Small intestine (tissue), 7 donors: ENCODE data around the gene SH3BP5. TPM values are rescaled to one million over a fixed set of nuclear protein-coding genes. Genes with fewer than 3 reads are reported as not detected.
A peak's percentile ranks its signal among the peaks of the same experiment; 100 is the strongest.

Source experiments
- DNase-seq, 2 donors: peaks; one replicate each; pipeline versions ENCODE4 v3.0.0 to v3.0.0-alpha.2; 2013
- FAIRE-seq: peaks from 2 replicates; lab custom pipeline; 2012; peaks lifted over from hg19 to GRCh38; lab: Jason Lieb, UNC
- H3K27ac ChIP-seq, 3 donors: one replicate each; pipeline ENCODE4 v1.5.1; 2013; ENCODE audit warnings: low read length in 2 of 3, mild to moderate bottlenecking in 2 of 3, control low read depth in 1 of 3, inconsistent platforms in 1 of 3, low read depth in 1 of 3, moderate library complexity in 1 of 3
- H3K27me3 ChIP-seq, 3 donors: one replicate each; pipeline ENCODE4 v1.6.1; 2013; ENCODE audit warnings: low read length in 3 of 3, inconsistent platforms in 1 of 3; ENCODE audit not compliant: control insufficient read depth in 3 of 3, insufficient read depth in 3 of 3
- H3K36me3 ChIP-seq, 3 donors: one replicate each; pipeline ENCODE4 v1.6.1; 2013; ENCODE audit warnings: low read length in 3 of 3, inconsistent platforms in 1 of 3, low read depth in 1 of 3, mild to moderate bottlenecking in 1 of 3, moderate library complexity in 1 of 3; ENCODE audit not compliant: control insufficient read depth in 3 of 3, insufficient read depth in 2 of 3
- H3K4me1 ChIP-seq, 3 donors: one replicate each; pipeline ENCODE4 v1.6.1; 2013; ENCODE audit warnings: low read length in 2 of 3, inconsistent platforms in 1 of 3, low read depth in 1 of 3, mild to moderate bottlenecking in 1 of 3, moderate library complexity in 1 of 3; ENCODE audit not compliant: control insufficient read depth in 3 of 3, insufficient read depth in 2 of 3
- H3K4me3 ChIP-seq, 3 donors: one replicate each; pipeline ENCODE4 v1.5.1; 2013; ENCODE audit warnings: low read length in 3 of 3, control low read depth in 1 of 3, inconsistent platforms in 1 of 3, low read depth in 1 of 3, mild to moderate bottlenecking in 1 of 3, moderate library complexity in 1 of 3
- H3K9me3 ChIP-seq, 2 donors: one replicate each; pipeline ENCODE4 v1.6.1; 2013; ENCODE audit warnings: low read depth in 1 of 2, low read length in 1 of 2; ENCODE audit not compliant: control insufficient read depth in 2 of 2, insufficient read depth in 1 of 2
- WGBS, 3 donors: extraction: QIAGEN DNeasy Blood & Tissue Kit; methylation state at CpG; one replicate each; pipeline ENCODE4 v1.1.7; 2013; 5-methylcytosine and 5-hydroxymethylcytosine counted together
- polyA plus RNA-seq, 4 donors: library from polyadenylated mRNA; stranded (reverse) in 3 of 4; unstranded in 1 of 4; fragments of 200-250 nt in 3 of 4; fragments of 120-200 nt in 1 of 4; gene quantifications; one replicate each; pipeline versions ENCODE4 v1.2.1 to v1.2.3, GENCODE V29; 2013
- donor health status: healthy with polysubstance abuse.
- donor health status: control.
- donor health status: control.
- donor health status: Bipolar disorder and iron deficiency.
- donor health status: healthy.

The SH3BP5 gene
- polyA plus RNA-seq, 4 donors, result 4.9 to 24.0 (median 10.1) TPM

DNA sequence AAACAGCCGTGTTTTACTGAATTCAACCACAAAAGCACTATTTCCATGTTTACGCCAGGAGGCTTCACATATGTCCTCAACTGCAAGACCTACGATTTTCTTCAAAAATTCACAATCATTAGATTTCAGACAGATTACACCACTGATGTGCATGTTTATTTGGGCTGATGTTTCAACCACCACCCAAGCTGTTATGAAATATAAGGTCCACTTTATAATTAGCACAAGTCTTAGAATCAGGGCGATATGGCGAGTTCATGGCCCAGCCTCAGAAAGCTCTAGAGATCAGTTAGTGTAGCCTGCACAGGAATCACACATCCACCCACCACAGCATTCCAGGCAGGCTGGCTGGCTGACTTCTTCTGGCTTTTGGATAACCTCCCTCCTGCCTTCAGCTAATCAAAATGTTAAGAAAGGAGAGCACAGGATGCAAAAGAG is 15.4 kb downstream of the SH3BP5 start:
- H3K27ac ChIP-seq, result peak overlapping the region in 1 of 3 donors; percentile 40

DNA sequence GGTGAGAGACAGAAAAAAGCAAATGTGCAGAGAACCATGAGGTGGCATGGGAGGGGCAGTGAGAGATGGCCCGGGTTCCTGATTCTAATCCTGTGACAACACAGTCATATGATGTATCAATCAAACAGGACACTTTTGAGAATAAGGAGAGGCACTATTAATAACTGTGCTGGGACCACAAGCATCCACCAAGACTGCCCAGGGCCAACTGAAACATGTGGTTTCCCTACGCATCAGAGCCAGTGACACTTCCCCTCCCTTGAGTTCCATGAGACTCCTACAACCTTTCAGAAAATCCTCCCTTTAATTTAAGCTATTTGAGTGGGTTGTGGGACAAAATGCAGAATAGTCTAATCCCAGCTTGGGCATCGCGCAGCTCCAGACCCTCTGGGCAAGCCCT is 17.4 kb downstream of the SH3BP5 start:
- 82 to 95% (median 89%) methylated on average over 4 of the region's 4 CpGs for WGBS, 3 donors
- H3K9me3 ChIP-seq, result no peaks in the 10 kb centered on the region

More for the DNA sequence above, 15.4 kb downstream of the SH3BP5 start:
- FAIRE-seq (no peak), DNase-seq (no peak)
- H3K36me3 ChIP-seq, result no peaks in the 10 kb centered on the region
- no peak overlapping the region for H3K4me3 ChIP-seq
- H3K4me1 ChIP-seq, result peaks cover 0 to 23% (median 18%) of the 10 kb centered on the region in 3 donors
- WGBS, 3 donors, result 67 to 92% (median 86%) methylated on average over 5 of the region's 5 CpGs
- no peaks in the 10 kb centered on the region for H3K27me3 ChIP-seq
- no peaks in the 10 kb centered on the region for H3K9me3 ChIP-seq

DNA sequence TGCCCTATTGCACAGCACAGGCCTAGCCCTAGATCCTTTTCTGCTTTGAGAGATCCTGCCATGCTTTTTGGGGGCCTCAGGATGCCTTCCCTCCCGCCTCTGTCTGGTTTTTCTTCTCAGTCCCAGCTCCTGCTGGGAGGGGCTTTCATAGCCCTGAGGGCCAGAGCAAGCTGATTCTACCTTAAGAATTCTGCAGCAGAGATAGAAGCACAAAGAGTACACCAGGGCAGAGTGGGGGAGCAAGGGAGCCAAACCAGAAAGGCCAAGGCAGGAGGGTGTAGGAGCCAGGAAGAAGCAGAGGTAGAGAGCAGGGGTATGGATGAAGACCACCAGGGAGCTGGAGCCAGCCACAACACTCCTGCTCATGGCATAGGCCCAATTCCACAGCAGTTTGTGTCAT is 18.1 kb downstream of the SH3BP5 start:
- peaks cover 0 to 17% (median 12%) of the 10 kb centered on the region in 3 donors for H3K4me1 ChIP-seq
- H3K27ac ChIP-seq, result no peak overlapping the region
- 86 to 96% (median 91%) methylated on average over 1 of the region's 1 CpG for WGBS, 3 donors
- no peaks in the 10 kb centered on the region for H3K36me3 ChIP-seq
- no peaks in the 10 kb centered on the region for H3K9me3 ChIP-seq
- DNase-seq (no peak), FAIRE-seq (no peak)
- no peaks in the 10 kb centered on the region for H3K27me3 ChIP-seq
- no peak overlapping the region for H3K4me3 ChIP-seq

More for the DNA sequence above, 17.4 kb downstream of the SH3BP5 start:
- Histone ChIP-seq H3K4me1 (peaks cover 0 to 22% (median 14%) of the 10 kb centered on the region in 3 donors), H3K36me3 (no peaks in the 10 kb centered on the region), H3K4me3 (no peak overlapping the region), H3K27me3 (no peaks in the 10 kb centered on the region), H3K27ac (peak overlapping the region in 1 of 3 donors; percentile 53)
- no peak for DNase-seq
- no peak for FAIRE-seq

DNA sequence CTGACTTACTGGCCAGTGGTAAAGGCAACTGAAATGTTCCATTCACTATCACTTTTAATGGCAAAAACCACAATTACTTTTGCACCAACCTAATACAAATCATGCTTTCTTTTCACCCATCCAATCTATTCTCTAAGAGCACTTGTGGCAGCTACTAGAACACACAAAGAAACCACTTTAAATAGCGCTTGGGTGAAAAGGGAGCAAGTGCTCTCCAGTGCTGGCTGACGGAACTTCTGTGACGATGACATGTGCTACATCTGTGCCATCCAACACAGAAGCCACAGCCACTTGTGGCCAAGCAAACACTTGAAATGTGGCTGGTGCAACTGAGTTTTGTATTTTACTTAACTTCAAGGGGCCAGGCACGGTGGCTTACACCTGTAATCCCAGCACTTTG is 18.9 kb downstream of the SH3BP5 start:
- peaks cover 0 to 10% (median 8%) of the 10 kb centered on the region in 3 donors for H3K4me1 ChIP-seq
- H3K27me3 ChIP-seq, result no peaks in the 10 kb centered on the region
- no peak for DNase-seq
- WGBS, 3 donors, result 82 to 96% (median 89%) methylated on average over 4 of the region's 4 CpGs
- no peaks in the 10 kb centered on the region for H3K36me3 ChIP-seq
- H3K4me3 ChIP-seq, result no peak overlapping the region
- H3K9me3 ChIP-seq, result no peaks in the 10 kb centered on the region
- H3K27ac ChIP-seq, result no peak overlapping the region
- no peak for FAIRE-seq

DNA sequence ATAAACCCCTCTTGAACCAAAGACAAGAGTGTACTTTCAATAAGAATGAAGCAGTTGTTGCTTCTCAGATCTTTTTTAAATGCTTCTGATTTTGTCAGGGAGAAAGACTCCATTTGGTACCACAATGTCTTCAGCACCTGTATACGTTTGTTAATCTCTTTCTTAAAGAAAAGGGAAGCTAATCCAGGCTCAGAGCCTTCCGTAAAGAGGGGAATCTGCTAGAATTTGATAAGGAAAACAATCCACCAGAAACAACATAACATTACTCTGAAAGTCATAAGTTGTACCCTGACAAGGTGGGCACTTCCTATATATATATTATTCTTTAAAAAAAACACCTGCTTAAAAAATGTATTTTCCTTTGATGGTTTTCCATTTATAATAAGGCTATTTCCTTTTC is 19.8 kb downstream of the SH3BP5 start:
- Histone ChIP-seq H3K27ac (no peak overlapping the region), H3K36me3 (no peaks in the 10 kb centered on the region), H3K4me3 (no peak overlapping the region), H3K4me1 (peaks cover 0 to 10% (median 8%) of the 10 kb centered on the region in 3 donors), H3K9me3 (no peaks in the 10 kb centered on the region), H3K27me3 (no peaks in the 10 kb centered on the region)
- DNase-seq (no peak), FAIRE-seq (no peak)
- WGBS, 3 donors, result 44 to 46% (median 45%) methylated on average over 2 of the region's 2 CpGs

DNA sequence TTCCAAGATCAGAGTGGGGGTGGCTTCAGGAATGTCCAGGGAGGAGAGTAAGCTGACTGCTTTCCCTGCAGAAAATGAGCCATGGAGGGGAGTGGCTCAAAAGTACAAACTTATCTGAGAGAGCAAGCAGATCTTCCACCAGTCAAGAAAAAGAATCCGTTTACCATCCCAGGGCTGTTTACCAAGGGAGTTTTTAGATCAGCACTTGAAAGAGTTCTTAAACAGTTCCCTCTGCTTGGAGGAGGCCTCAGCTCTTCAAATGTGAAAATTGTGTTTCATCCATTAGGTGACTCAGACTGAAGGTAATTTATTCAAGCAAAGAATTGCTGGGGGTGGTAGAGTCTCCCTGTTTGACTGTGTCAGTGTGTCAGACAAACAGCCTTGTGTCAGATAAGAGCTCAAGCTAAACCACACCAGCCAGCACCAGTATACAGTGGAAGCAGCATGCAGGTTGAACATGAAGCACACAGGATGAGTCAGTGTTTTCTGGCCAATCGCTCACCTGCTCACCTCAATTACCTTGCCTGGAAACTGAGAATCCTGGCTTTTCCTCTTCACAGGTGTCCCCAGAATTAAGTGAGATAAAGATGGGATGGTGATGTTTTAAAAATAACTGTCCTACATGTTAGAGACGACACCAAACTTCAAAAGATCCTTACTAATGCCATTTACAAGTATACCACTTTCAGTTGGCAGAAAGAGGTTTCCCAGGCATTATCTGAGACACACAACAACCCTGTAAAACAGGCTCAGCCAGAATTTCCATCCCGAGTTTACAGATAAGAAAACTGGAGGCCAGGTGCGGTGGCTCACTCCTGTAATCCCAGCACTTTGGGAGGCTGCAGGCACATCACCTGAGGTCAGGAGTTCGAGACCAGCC is 21.7 kb downstream of the SH3BP5 start:
- H3K4me1 ChIP-seq, result peaks cover 0 to 11% (median 5%) of the 10 kb centered on the region in 3 donors
- no peaks in the 10 kb centered on the region for H3K36me3 ChIP-seq
- no peaks in the 10 kb centered on the region for H3K9me3 ChIP-seq
- H3K27me3 ChIP-seq, result no peaks in the 10 kb centered on the region
- H3K4me3 ChIP-seq, result no peak overlapping the region
- DNase-seq (peak; percentile 49 to 61), FAIRE-seq (no peak)
- 24 to 57% (median 31%) methylated on average over 6 of the region's 6 CpGs for WGBS, 3 donors
- H3K27ac ChIP-seq, result peak overlapping the region in 1 of 3 donors; percentile 42

DNA sequence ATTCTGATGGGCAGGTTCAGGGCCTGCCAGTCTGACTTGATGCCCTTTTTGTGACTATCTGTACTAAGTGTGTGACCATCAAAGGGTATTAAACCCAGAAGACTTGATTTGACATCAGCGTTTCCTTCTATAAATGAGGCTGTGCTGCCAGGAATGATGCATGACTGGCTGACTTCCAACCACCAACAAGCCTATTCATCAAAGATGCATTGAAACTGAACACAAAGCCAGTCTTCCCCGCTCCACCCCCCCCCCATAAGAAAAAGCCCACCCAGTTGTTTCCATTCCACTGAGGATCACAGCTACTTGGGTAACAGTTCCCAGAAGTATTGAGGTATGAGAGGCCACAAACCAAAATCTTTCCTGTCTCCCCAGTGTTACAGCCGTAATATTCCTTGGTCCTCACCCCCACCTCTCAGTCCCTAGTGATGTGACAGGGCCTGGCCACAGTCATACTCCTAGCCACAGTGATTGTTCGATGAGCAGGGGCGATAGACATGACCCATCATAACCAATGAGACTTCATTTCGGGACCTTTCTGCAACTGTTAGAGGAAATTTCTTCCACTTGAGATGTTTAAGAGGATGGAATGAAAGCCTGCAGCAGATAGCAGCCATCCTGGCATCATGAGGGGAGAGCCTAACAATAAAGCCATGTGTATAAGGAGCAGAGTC is 22.6 kb downstream of the SH3BP5 start:
- no peaks in the 10 kb centered on the region for H3K27me3 ChIP-seq
- no peak overlapping the region for H3K27ac ChIP-seq
- no peaks in the 10 kb centered on the region for H3K36me3 ChIP-seq
- no peaks in the 10 kb centered on the region for H3K9me3 ChIP-seq
- FAIRE-seq, result no peak
- no peak for DNase-seq
- no peak overlapping the region for H3K4me3 ChIP-seq
- WGBS, 3 donors, result 65 to 72% (median 70%) methylated on average over 6 of the region's 6 CpGs
- peaks cover 0 to 16% (median 5%) of the 10 kb centered on the region in 3 donors for H3K4me1 ChIP-seq

DNA sequence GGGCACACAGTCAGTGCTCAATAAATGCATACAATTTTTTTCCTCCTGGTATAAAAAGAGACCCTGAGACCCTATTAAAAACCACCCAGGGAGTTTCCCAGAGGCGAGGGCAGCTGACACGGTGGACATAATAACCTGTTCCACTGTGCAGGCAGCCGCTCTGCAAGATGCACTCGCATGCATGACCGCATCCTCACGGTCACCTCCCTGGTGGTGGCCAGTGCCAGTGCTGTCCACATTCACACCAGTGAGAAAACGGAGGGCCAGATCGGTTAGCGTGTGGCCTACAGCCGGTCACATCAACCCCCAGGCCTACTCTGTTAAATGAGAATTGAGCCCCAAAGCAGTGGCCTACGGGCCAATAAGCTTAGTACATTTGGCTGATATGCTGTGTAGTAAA is 24.8 kb downstream of the SH3BP5 start:
- 96 to 98% (median 97%) methylated on average over 11 of the region's 11 CpGs for WGBS, 3 donors
- no peaks in the 10 kb centered on the region for H3K27me3 ChIP-seq
- H3K27ac ChIP-seq, result no peak overlapping the region
- DNase-seq (no peak), FAIRE-seq (no peak)
- no peaks in the 10 kb centered on the region for H3K9me3 ChIP-seq
- peaks cover 0 to 2% (median 0%) of the 10 kb centered on the region in 3 donors for H3K36me3 ChIP-seq
- peaks cover 0 to 16% (median 5%) of the 10 kb centered on the region in 3 donors for H3K4me1 ChIP-seq
- no peak overlapping the region for H3K4me3 ChIP-seq
